IPS DF 6.9 (cell line): ENCODE results near the gene KPNB1.

Experiments
- DNase-seq: peaks from one replicate; pipeline ENCODE4 v3.0.0-alpha.2; 2013; ENCODE audit warnings: low read depth, low spot score
- H3K27ac ChIP-seq: one replicate; pipeline ENCODE4 v1.5.1; 2013; ENCODE audit warnings: low read length, control low read depth
- H3K27me3 ChIP-seq: 2 replicates; pipeline ENCODE4 v1.6.1; 2013; ENCODE audit warnings: mild to moderate bottlenecking, low read length; ENCODE audit not compliant: control insufficient read depth, insufficient read depth
- H3K36me3 ChIP-seq: 2 replicates; pipeline ENCODE4 v1.6.1; 2013; ENCODE audit warnings: low read length; ENCODE audit not compliant: control insufficient read depth, insufficient read depth
- H3K4me1 ChIP-seq: 2 replicates; pipeline ENCODE4 v1.6.1; 2013; ENCODE audit warnings: low read length; ENCODE audit not compliant: control insufficient read depth, insufficient read depth
- H3K4me3 ChIP-seq: 2 replicates; pipeline ENCODE4 v1.5.1; 2013; ENCODE audit warnings: mild to moderate bottlenecking, low read length
- H3K9me3 ChIP-seq: 2 replicates; pipeline ENCODE4 v1.6.1; 2013; ENCODE audit warnings: low read length, inconsistent platforms; ENCODE audit not compliant: control insufficient read depth, insufficient read depth
- WGBS: extraction: QIAGEN DNeasy Blood & Tissue Kit; methylation state at CpG from one replicate; pipeline ENCODE4 v1.1.7; 2013; ENCODE audit warnings: mixed read lengths, missing lambda C conversion rate; ENCODE audit not compliant: insufficient read length, insufficient coverage; 5-methylcytosine and 5-hydroxymethylcytosine counted together

KPNB1 gene

DNA sequence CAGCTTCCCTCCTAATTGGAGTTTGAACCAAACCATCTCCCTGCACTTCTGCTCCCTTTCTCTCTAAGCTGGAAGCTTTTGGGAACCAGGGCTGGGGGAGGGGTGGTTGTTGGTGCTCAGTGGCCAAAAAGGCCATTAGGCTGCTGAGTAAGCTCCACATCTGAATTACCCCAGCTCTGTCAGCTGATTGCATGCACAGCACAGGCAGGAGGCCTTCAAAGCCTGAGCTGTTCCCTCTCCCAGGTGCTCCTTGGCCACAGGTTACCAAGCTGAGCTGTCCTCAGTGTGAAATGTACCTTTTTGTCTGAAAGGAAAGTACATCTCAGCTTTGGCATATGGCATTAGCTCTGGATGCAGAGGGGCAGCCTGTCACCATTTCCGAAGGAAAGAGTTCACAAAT, 38.0 kb downstream of the KPNB1 start:
- Histone ChIP-seq H3K4me1 (peaks cover 8% of the 10 kb centered on the region; the same call in 1 of the 2 replicates), H3K9me3 (no peaks in the 10 kb centered on the region), H3K36me3 (peaks cover 3% of the 10 kb centered on the region; the same call in 1 of the 2 replicates), H3K27ac (no peak overlapping the region), H3K27me3 (no peaks in the 10 kb centered on the region), H3K4me3 (no peak overlapping the region)
- DNase-seq = no peak
- no CpG with 5 or more reads among the region's 1 CpG for WGBS

- Histone ChIP-seq H3K27me3 (no peaks in the 10 kb centered on the region), H3K9me3 (no peaks in the 10 kb centered on the region), H3K4me1 (peaks cover 14% of the 10 kb centered on the region; the same call in 1 of the 2 replicates), H3K27ac (no peak overlapping the region), H3K36me3 (no peaks in the 10 kb centered on the region), H3K4me3 (no peak overlapping the region)
- no CpG with 5 or more reads among the region's 3 CpGs for WGBS
- no peak for DNase-seq
These were observed 40.4 kb downstream of the KPNB1 start for GRCh38 chr17:47690121-47690520.

DNA sequence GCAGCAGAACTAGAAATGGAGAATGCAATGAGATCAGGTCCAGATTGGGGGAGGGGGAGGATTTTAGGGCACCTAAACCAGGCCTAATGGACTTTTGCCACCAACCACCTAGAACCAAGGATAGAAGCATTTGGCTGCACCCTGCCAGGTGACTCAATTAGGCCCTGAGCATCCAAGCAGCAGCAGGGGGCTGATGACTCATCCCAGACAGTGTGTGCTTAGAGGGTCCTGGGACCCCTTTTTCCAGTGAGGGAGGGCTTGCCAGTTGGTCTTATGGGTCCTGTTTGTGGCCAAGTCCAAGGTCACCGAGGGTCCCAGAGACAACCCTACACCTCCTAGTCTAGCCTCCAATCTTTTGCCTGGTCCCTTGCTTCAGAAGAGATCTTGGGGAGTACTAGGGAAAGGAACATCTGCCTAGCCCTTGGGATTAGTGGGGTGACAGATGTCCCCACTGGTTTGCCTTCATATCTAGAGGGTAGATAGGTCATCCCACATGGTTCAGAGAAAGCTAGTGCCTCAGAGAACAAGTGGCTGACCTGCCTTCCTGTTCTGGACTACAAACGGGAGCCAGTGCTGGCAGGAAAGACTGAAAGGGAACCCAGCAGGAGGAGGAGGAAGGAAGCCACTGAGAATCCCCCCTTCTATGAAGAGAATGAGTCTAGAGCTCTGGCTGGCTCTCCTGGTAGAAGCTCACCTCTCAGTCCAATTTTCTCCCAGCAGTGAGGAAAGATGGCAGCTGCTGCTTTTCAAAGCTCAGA, 42.6 kb downstream of the KPNB1 start:
- no CpG with 5 or more reads among the region's 2 CpGs for WGBS
- no peak for DNase-seq
- Histone ChIP-seq H3K4me1 (peaks cover 14% of the 10 kb centered on the region; the same call in 1 of the 2 replicates), H3K27ac (no peak overlapping the region), H3K4me3 (no peak overlapping the region), H3K9me3 (no peaks in the 10 kb centered on the region), H3K36me3 (no peaks in the 10 kb centered on the region), H3K27me3 (no peaks in the 10 kb centered on the region)

DNA sequence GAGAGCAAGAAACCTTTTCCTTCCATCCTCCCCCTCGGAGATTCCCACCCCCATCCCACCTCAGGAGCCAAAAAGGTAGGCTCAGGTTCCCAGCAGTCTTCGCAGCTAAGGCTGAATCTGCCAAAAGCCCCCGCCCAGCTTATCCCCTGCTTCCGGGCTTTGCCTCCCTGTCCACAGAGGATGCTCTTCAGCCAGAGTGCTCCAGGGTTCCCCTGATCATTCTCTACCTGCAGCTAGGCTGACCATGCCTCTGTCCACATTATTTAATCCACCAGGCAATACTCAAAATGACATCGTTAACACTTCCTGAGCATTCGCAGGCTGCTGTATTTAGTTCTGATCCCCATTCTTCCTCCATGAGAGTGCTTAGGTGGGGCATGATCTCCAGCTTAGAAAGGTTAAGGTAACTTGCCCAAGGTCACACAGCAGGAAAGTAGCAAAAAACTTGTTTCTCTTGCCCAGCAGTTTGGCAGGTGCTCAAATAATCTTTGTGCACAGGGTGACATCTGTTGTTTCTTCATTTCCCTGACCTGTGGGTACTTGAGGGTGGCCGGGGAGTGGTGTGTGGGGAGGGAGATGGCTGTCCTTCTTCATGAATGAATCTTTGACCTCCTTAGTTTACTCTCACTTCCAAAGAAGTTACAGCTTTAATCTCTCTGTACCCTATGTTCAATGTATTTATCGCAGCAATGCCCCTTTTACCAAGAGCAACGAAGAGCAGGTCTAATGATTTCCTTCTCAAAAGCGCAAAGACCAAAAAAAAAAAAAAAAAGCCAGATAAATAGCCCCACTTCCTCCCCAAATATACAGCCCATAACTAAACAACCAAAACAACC, 43.4 kb downstream of the KPNB1 start:
- Histone ChIP-seq H3K9me3 (no peaks in the 10 kb centered on the region), H3K36me3 (no peaks in the 10 kb centered on the region), H3K4me1 (peaks cover 11% of the 10 kb centered on the region; the same call in 1 of the 2 replicates), H3K4me3 (peak overlapping the region; percentile 37; the same call in 1 of the 2 replicates), H3K27me3 (no peaks in the 10 kb centered on the region), H3K27ac (no peak overlapping the region)
- DNase-seq = no peak
- WGBS = no CpG with 5 or more reads among the region's 10 CpGs

GRCh38 chr17:47693731-47694580, 44.2 kb downstream of the KPNB1 start, which contains the start of gene TBKBP1:
TSS of gene TBKBP1 (plus strand) at chr17:47694161. CDS start at chr17:47696113, 1,952 bp downstream.
- WGBS = no CpG with 5 or more reads among the region's 87 CpGs
- no peaks in the 10 kb centered on the region for H3K27me3 ChIP-seq
- H3K9me3 ChIP-seq = no peaks in the 10 kb centered on the region
- H3K4me3 ChIP-seq = peak within 1 kb of the TSS; percentile 37; the same call in 1 of the 2 replicates
- DNase-seq = no peak
- H3K4me1 ChIP-seq = peaks cover 11% of the 10 kb centered on the region; the same call in 1 of the 2 replicates
- no peak within 1 kb of the TSS for H3K27ac ChIP-seq
- no peaks in the 10 kb centered on the region for H3K36me3 ChIP-seq

DNA sequence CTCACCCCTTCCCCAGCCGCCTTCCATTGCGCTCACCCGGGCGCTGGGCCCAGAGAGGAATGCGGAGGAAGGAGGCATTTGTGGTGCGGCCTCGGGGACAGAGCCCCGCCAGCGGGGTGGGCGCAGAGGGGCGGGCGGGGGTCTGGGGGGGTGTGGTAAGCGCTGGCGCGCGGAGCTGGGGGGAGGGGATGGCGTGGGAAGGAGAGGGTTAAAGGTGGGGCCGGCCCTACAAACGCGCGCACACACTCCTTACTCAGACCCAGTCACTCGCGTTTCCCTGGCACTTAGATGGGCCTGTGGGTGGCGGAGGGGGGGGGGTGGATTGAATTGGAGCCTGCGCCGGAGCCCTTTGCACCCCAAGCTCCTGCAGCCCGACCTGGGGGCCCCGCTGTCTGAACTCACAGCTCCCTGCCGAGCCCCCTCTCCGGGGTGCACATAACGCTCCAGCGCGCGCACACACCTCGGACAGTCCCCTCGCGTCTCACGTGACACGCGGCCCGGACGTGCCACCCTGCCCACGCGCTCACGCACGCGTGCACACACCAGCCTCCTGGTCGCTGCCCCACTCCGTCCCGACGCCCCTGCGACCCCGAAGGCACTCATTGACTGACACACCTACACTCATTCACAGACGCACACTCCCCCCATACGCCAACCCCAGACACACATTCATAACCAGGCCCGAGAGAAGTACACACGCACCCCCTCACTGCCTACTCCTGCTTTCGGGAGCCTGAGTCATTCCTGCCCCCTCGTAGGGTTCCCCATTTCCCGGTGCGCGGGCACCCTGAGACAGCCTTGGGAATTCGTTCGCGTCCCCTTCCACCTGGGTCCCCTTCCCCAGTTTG, 45.1 kb downstream of the KPNB1 start:
- no peak for DNase-seq
- Histone ChIP-seq H3K9me3 (no peaks in the 10 kb centered on the region), H3K27ac (no peak overlapping the region), H3K4me1 (peaks cover 11% of the 10 kb centered on the region; the same call in 1 of the 2 replicates), H3K4me3 (peak overlapping the region; percentile 37; the same call in 1 of the 2 replicates), H3K27me3 (no peaks in the 10 kb centered on the region), H3K36me3 (0 out of 2 replicates have a peak, but pooled peaks cover 2% of the 10 kb centered on the region)
- WGBS = no CpG with 5 or more reads among the region's 65 CpGs

GRCh38 chr17:47695429-47696376, 46.0 kb downstream of the KPNB1 start:
- Histone ChIP-seq H3K27ac (no peak overlapping the region), H3K4me3 (peak overlapping the region; percentile 37; the same call in 1 of the 2 replicates), H3K4me1 (peaks cover 11% of the 10 kb centered on the region; the same call in 1 of the 2 replicates), H3K27me3 (no peaks in the 10 kb centered on the region), H3K36me3 (0 out of 2 replicates have a peak, but pooled peaks cover 2% of the 10 kb centered on the region), H3K9me3 (no peaks in the 10 kb centered on the region)
- WGBS = no CpG with 5 or more reads among the region's 47 CpGs
- no peak for DNase-seq

DNA sequence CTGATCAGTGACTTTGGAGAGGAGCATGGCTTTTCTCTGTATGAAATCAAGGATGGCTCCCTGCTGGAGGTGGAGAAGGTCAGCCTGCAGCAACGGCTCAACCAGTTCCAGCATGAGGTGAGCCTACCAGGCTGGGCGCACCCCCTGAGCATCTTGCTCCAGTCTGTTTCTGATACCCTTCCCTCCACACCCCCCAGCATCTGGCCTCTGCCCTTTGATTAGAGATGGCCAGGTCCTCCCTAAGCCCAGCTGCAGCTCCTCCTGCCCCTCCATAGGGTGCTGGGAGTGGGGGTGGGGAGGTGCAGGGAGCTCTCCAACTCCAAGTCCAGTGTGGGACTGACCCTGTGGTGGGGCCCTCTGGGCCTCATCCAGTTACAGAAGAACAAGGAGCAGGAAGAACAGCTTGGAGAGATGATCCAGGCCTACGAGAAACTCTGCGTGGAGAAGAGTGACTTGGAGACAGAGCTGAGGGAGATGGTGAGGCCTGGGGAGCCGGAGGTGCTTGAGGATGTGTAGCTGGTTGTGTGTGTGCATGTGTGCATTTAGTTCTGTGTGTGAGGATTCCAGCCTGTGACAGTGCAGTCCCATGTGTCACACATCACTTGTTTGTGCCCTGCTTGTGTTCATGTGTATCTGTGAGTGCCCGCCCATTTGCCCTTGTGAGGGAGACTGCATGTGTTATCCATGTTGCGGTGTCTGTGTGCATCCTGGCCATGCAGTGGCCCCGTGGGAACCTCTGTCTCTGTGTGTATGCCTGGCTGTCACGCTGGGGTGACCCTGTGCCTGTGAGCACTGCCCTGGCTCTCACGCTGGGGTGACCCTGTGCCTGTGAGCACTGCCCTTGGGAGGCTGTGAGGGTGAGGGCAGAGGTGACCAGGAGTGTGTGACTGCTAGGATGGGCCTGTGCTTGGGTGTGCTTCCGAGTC, 47.3 kb downstream of the KPNB1 start:
- peaks cover 11% of the 10 kb centered on the region; the same call in 1 of the 2 replicates for H3K4me1 ChIP-seq
- WGBS = no CpG with 5 or more reads among the region's 11 CpGs
- H3K9me3 ChIP-seq = no peaks in the 10 kb centered on the region
- H3K36me3 ChIP-seq = 0 out of 2 replicates have a peak, but pooled peaks cover 2% of the 10 kb centered on the region
- no peak overlapping the region for H3K4me3 ChIP-seq
- H3K27ac ChIP-seq = no peak overlapping the region
- no peak for DNase-seq
- H3K27me3 ChIP-seq = no peaks in the 10 kb centered on the region
